Epithelial cell of proximal tubule (primary cell): Measurements from ENCODE around the gene STRBP. TPM values are rescaled to one million over a fixed set of nuclear protein-coding genes. Genes with fewer than 3 reads are reported as not detected.
"Not testable (repeated sequence)": the region's sequence is repeated elsewhere in the genome, so short reads cannot be mapped to it uniquely, and the experiment has no call there.

Experiments
- DNase-seq: peaks from one replicate; pipeline ENCODE4 v3.0.0-alpha.2; 2011; ENCODE audit warnings: low read depth
- H3K4me3 ChIP-seq: 2 replicates; pipeline ENCODE4 v1.5.1; 2011; ENCODE audit warnings: low read depth, mild to moderate bottlenecking, low read length
- CTCF ChIP-seq: conservative IDR thresholded peaks from 2 replicates; pipeline ENCODE4 v1.5.1; 2012; ENCODE audit warnings: low read depth, mild to moderate bottlenecking, low read length
- total RNA-seq: library from RNA; depleted of rRNA; stranded (reverse); fragments of >200 nt; gene quantifications from 2 replicates; pipeline ENCODE4 v1.2.3, GENCODE V29; 2015

STRBP gene
- total RNA-seq, 1 donor from 2014 or later, result 18.2 TPM

GRCh38 chr9:123218831-123219230, 49.6 kb downstream of the STRBP start:
- DNase-seq, result no peak
- no peak for TF ChIP-seq CTCF
- H3K4me3 ChIP-seq, result no peak overlapping the region

GRCh38 chr9:123217128-123217654, 51.2 kb downstream of the STRBP start:
- DNase-seq, result no peak
- no peak for TF ChIP-seq CTCF
- H3K4me3 ChIP-seq, result no peak overlapping the region

- no peak for DNase-seq
- no peak overlapping the region for H3K4me3 ChIP-seq
- no peak for TF ChIP-seq CTCF
These were observed 52.1 kb downstream of the STRBP start for GRCh38 chr9:123216251-123216797.

- no peak for TF ChIP-seq CTCF
- no peak overlapping the region for H3K4me3 ChIP-seq
- no peak for DNase-seq
These were observed 57.3 kb downstream of the STRBP start for GRCh38 chr9:123211081-123211480.

GRCh38 chr9:123208626-123209174, 59.7 kb downstream of the STRBP start:
- DNase-seq, result no peak
- no peak for TF ChIP-seq CTCF
- no peak overlapping the region for H3K4me3 ChIP-seq

GRCh38 chr9:123206065-123206464, 62.3 kb downstream of the STRBP start:
- no peak overlapping the region for H3K4me3 ChIP-seq
- TF ChIP-seq CTCF, result no peak
- DNase-seq, result no peak

GRCh38 chr9:123201083-123201482, 67.3 kb downstream of the STRBP start:
- no peak for DNase-seq
- TF ChIP-seq CTCF, result no peak
- no peak overlapping the region for H3K4me3 ChIP-seq

GRCh38 chr9:123200469-123200868, 67.9 kb downstream of the STRBP start:
- DNase-seq, H3K4me3 ChIP-seq: not testable (repeated sequence)
